HAP-1 (cell line): ENCODE measurements around the gene SV2B.

Source experiments
- DNase-seq, 2 experiments: peaks; one replicate each; pipeline ENCODE4 v3.0.0-alpha.2; 2016 to 2020; ENCODE audit warnings: low spot score in 2 of 2
- H3K27me3 ChIP-seq: fragments of 250-450 bp; sonication (Bioruptor Pico); 2 replicates; pipeline ENCODE4 v1.5.1; 2020; ENCODE audit warnings: low read depth, mild to moderate bottlenecking, moderate library complexity
- H3K36me3 ChIP-seq: fragments of 250-450 bp; sonication (Bioruptor Pico); replicated peaks from 2 replicates; pipeline ENCODE4 v1.5.1; 2020; ENCODE audit warnings: mild to moderate bottlenecking
- H3K4me1 ChIP-seq: fragments of 250-450 bp; sonication (Bioruptor Pico); 2 replicates; pipeline ENCODE4 v1.5.1; 2020; ENCODE audit warnings: mild to moderate bottlenecking
- H3K4me3 ChIP-seq: fragments of 250-450 bp; sonication (Bioruptor Pico); 2 replicates; pipeline ENCODE4 v1.5.1; 2020; ENCODE audit warnings: mild to moderate bottlenecking, moderate library complexity
- H3K9me3 ChIP-seq: fragments of 250-450 bp; sonication (Bioruptor Pico); 2 replicates; pipeline ENCODE4 v1.5.1; 2020; ENCODE audit warnings: mild to moderate bottlenecking, moderate library complexity
- in situ Hi-C: fragments of 300-500 bp; cut with MboI; formaldehyde crosslinking; loops from 3 replicates; pipeline ENCODE4 v1.14.3; 2020; ENCODE audit warnings: low sequenced_read_pairs, inconsistent platforms, mixed read lengths

SV2B gene

GRCh38 chr15:91136386-91136923 is 36.4 kb downstream of the SV2B start:
- no peak for DNase-seq
- Histone ChIP-seq H3K4me1 (no peaks in the 10 kb centered on the region), H3K36me3 (no peaks in the 10 kb centered on the region), H3K4me3 (no peak overlapping the region), H3K27me3 (peaks cover 5% of the 10 kb centered on the region; the same call in 1 of the 2 replicates), H3K9me3 (no peaks in the 10 kb centered on the region)
- in situ Hi-C loops, result no loop called here

- no peak overlapping the region for H3K4me3 ChIP-seq
Observed at GRCh38 chr15:91140601-91141000, 40.5 kb downstream of the SV2B start.

GRCh38 chr15:91141097-91141496 is 41.0 kb downstream of the SV2B start:
- no peaks in the 10 kb centered on the region for H3K9me3 ChIP-seq
- no peaks in the 10 kb centered on the region for H3K4me1 ChIP-seq
- H3K4me3 ChIP-seq, result no peak overlapping the region
- DNase-seq, result no peak
- in situ Hi-C loops, result no loop called here
- H3K27me3 ChIP-seq, result peaks cover 8% of the 10 kb centered on the region; the same call in 1 of the 2 replicates
- no peaks in the 10 kb centered on the region for H3K36me3 ChIP-seq

More at GRCh38 chr15:91140601-91141000, 40.5 kb downstream of the SV2B start:
- in situ Hi-C loops, result no loop called here
- peaks cover 8% of the 10 kb centered on the region; the same call in 1 of the 2 replicates for H3K27me3 ChIP-seq
- H3K36me3 ChIP-seq, result no peaks in the 10 kb centered on the region
- no peaks in the 10 kb centered on the region for H3K9me3 ChIP-seq
- DNase-seq, result no peak
- no peaks in the 10 kb centered on the region for H3K4me1 ChIP-seq

GRCh38 chr15:91142106-91142744 is 42.2 kb downstream of the SV2B start:
- DNase-seq, result peak in 1 of 2 experiments; percentile 11
- Histone ChIP-seq H3K36me3 (no peaks in the 10 kb centered on the region), H3K9me3 (no peaks in the 10 kb centered on the region), H3K4me3 (no peak overlapping the region), H3K27me3 (peaks cover 8% of the 10 kb centered on the region; the same call in 1 of the 2 replicates), H3K4me1 (no peaks in the 10 kb centered on the region)
- in situ Hi-C loops, result no loop called here

GRCh38 chr15:91142946-91143345 is 42.9 kb downstream of the SV2B start:
- Histone ChIP-seq H3K4me1 (no peaks in the 10 kb centered on the region), H3K9me3 (no peaks in the 10 kb centered on the region), H3K36me3 (no peaks in the 10 kb centered on the region), H3K27me3 (peaks cover 4% of the 10 kb centered on the region; the same call in 1 of the 2 replicates), H3K4me3 (no peak overlapping the region)
- in situ Hi-C loops, result no loop called here
- no peak for DNase-seq

- no peak for DNase-seq
- Histone ChIP-seq H3K36me3 (no peaks in the 10 kb centered on the region), H3K4me1 (no peaks in the 10 kb centered on the region), H3K4me3 (no peak overlapping the region), H3K27me3 (peaks cover 3% of the 10 kb centered on the region; the same call in 1 of the 2 replicates), H3K9me3 (no peaks in the 10 kb centered on the region)
- in situ Hi-C loops, result no loop called here
Observed at GRCh38 chr15:91146728-91147127, 46.7 kb downstream of the SV2B start.

GRCh38 chr15:91148243-91148642 is 48.2 kb downstream of the SV2B start:
- DNase-seq, result no peak
- Histone ChIP-seq H3K4me1 (no peaks in the 10 kb centered on the region), H3K4me3 (no peak overlapping the region), H3K27me3 (no peaks in the 10 kb centered on the region), H3K9me3 (no peaks in the 10 kb centered on the region), H3K36me3 (no peaks in the 10 kb centered on the region)
- in situ Hi-C loops, result no loop called here

GRCh38 chr15:91150502-91151160 is 50.6 kb downstream of the SV2B start:
- no peak for DNase-seq
- in situ Hi-C loops, result no loop called here

GRCh38 chr15:91151781-91152563 is 51.9 kb downstream of the SV2B start:
- in situ Hi-C loops, result no loop called here
- DNase-seq, result no peak
- H3K4me1 ChIP-seq, result no peaks in the 10 kb centered on the region
- no peaks in the 10 kb centered on the region for H3K9me3 ChIP-seq
- no peaks in the 10 kb centered on the region for H3K27me3 ChIP-seq
- H3K36me3 ChIP-seq, result no peaks in the 10 kb centered on the region
- H3K4me3 ChIP-seq, result no peak overlapping the region

More at GRCh38 chr15:91150502-91151160, 50.6 kb downstream of the SV2B start:
- Histone ChIP-seq H3K4me3 (no peak overlapping the region), H3K36me3 (no peaks in the 10 kb centered on the region), H3K9me3 (no peaks in the 10 kb centered on the region), H3K4me1 (no peaks in the 10 kb centered on the region), H3K27me3 (no peaks in the 10 kb centered on the region)

GRCh38 chr15:91152896-91153581 is 53.0 kb downstream of the SV2B start:
- Histone ChIP-seq H3K4me1 (no peaks in the 10 kb centered on the region), H3K4me3 (no peak overlapping the region), H3K9me3 (no peaks in the 10 kb centered on the region), H3K27me3 (no peaks in the 10 kb centered on the region), H3K36me3 (no peaks in the 10 kb centered on the region)
- in situ Hi-C loops, result no loop called here
- DNase-seq, result no peak

GRCh38 chr15:91153954-91154353 is 53.9 kb downstream of the SV2B start:
- no peak for DNase-seq
- H3K27me3 ChIP-seq, result no peaks in the 10 kb centered on the region
- H3K36me3 ChIP-seq, result no peaks in the 10 kb centered on the region
- in situ Hi-C loops, result no loop called here
- no peaks in the 10 kb centered on the region for H3K9me3 ChIP-seq
- no peak overlapping the region for H3K4me3 ChIP-seq
- H3K4me1 ChIP-seq, result no peaks in the 10 kb centered on the region

GRCh38 chr15:91156175-91156726 is 56.2 kb downstream of the SV2B start:
- H3K36me3 ChIP-seq, result no peaks in the 10 kb centered on the region
- DNase-seq, result no peak
- no peak overlapping the region for H3K4me3 ChIP-seq
- no peaks in the 10 kb centered on the region for H3K27me3 ChIP-seq
- no peaks in the 10 kb centered on the region for H3K9me3 ChIP-seq
- H3K4me1 ChIP-seq, result no peaks in the 10 kb centered on the region
- in situ Hi-C loops, result no loop called here
